KMS-11 (cell line): ENCODE measurements around the gene RPTN.

Experiments used
- H2AFZ ChIP-seq: fragments of 200-600 bp; sonication (generic); 2 replicates; pipeline ENCODE4 v1.6.1; 2016; ENCODE audit warnings: antibody characterized with exemption, mixed run types, low read depth
- H3K27ac ChIP-seq: fragments of 200-600 bp; sonication (generic); 2 replicates; pipeline ENCODE4 v1.6.1; 2016; ENCODE audit warnings: mild to moderate bottlenecking, mixed run types
- H3K27me3 ChIP-seq: fragments of 200-600 bp; sonication (generic); 2 replicates; pipeline ENCODE4 v1.6.1; 2017; ENCODE audit warnings: mild to moderate bottlenecking, low read depth, mixed run types, moderate library complexity; ENCODE audit not compliant: insufficient read depth
- H3K36me3 ChIP-seq: fragments of 200-600 bp; sonication (generic); 2 replicates; pipeline ENCODE4 v1.6.1; 2017; ENCODE audit warnings: mild to moderate bottlenecking, mixed run types; ENCODE audit not compliant: insufficient read depth
- H3K4me1 ChIP-seq: fragments of 200-600 bp; sonication (generic); 2 replicates; pipeline ENCODE4 v1.6.1; 2016; ENCODE audit warnings: mild to moderate bottlenecking, low read depth, mixed run types; ENCODE audit not compliant: poor library complexity, severe bottlenecking
- H3K4me2 ChIP-seq: fragments of 200-600 bp; sonication (generic); 2 replicates; pipeline ENCODE4 v1.7.0; 2016; ENCODE audit warnings: mild to moderate bottlenecking, mixed run types
- H3K4me3 ChIP-seq: fragments of 200-600 bp; sonication (generic); IDR thresholded peaks from 2 replicates; pipeline ENCODE4 v1.6.1; 2017; ENCODE audit warnings: low read depth, low read length, mixed read lengths; ENCODE audit not compliant: insufficient read depth
- H3K79me2 ChIP-seq: fragments of 200-600 bp; sonication (generic); 2 replicates; pipeline ENCODE4 v1.6.1; 2016; ENCODE audit warnings: low read depth, mixed run types; ENCODE audit not compliant: insufficient read depth
- H3K9ac ChIP-seq: fragments of 200-600 bp; sonication (generic); 2 replicates; pipeline ENCODE4 v1.6.1; 2016; ENCODE audit warnings: mild to moderate bottlenecking, mixed run types
- H4K20me1 ChIP-seq: fragments of 200-600 bp; sonication (generic); 2 replicates; pipeline ENCODE4 v1.6.1; 2016; ENCODE audit warnings: mild to moderate bottlenecking, mixed run types; ENCODE audit not compliant: insufficient read depth
- CTCF ChIP-seq: fragments of 200-600 bp; sonication (generic); conservative IDR thresholded peaks from 2 replicates; pipeline ENCODE4 v1.6.1; 2017; ENCODE audit warnings: low read depth, mild to moderate bottlenecking, antibody characterized with exemption, low read length, moderate library complexity, mixed read lengths

The RPTN gene

GRCh38 chr1:152107031-152107983 lies 51.7 kb downstream of the RPTN start:
- Histone ChIP-seq H3K27me3 (peaks cover 14% of the 10 kb centered on the region), H3K36me3 (no peaks in the 10 kb centered on the region), H4K20me1 (no peaks in the 10 kb centered on the region), H3K4me3 (no peak overlapping the region), H3K9ac (no peak overlapping the region), H3K4me2 (no peak overlapping the region), H3K79me2 (no peaks in the 10 kb centered on the region), H3K27ac (no peak overlapping the region), H2AFZ (no peak overlapping the region), H3K4me1 (peaks cover 9% of the 10 kb centered on the region)
- no peak for TF ChIP-seq CTCF

GRCh38 chr1:152104854-152105253 lies 54.2 kb downstream of the RPTN start:
- no peak for TF ChIP-seq CTCF
- no peak overlapping the region for H3K27ac ChIP-seq
- H3K4me1 ChIP-seq, result peaks cover 8% of the 10 kb centered on the region
- no peak overlapping the region for H3K4me2 ChIP-seq
- H3K9ac ChIP-seq, result no peak overlapping the region
- H3K27me3 ChIP-seq, result peaks cover 9% of the 10 kb centered on the region
- H3K36me3 ChIP-seq, result no peaks in the 10 kb centered on the region
- no peaks in the 10 kb centered on the region for H3K79me2 ChIP-seq
- H2AFZ ChIP-seq, result no peak overlapping the region
- no peak overlapping the region for H3K4me3 ChIP-seq
- no peaks in the 10 kb centered on the region for H4K20me1 ChIP-seq
